ENCODE data around the gene ACOT7. TPM values are rescaled to one million over a fixed set of nuclear protein-coding genes. Genes with fewer than 3 reads are reported as not detected.

Gene ACOT7, protein sequence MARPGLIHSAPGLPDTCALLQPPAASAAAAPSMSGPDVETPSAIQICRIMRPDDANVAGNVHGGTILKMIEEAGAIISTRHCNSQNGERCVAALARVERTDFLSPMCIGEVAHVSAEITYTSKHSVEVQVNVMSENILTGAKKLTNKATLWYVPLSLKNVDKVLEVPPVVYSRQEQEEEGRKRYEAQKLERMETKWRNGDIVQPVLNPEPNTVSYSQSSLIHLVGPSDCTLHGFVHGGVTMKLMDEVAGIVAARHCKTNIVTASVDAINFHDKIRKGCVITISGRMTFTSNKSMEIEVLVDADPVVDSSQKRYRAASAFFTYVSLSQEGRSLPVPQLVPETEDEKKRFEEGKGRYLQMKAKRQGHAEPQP
- total RNA-seq (2014; rRNA removed; shearing (Covaris generic)) = 166 and 192 TPM in 2 replicates

DNA sequence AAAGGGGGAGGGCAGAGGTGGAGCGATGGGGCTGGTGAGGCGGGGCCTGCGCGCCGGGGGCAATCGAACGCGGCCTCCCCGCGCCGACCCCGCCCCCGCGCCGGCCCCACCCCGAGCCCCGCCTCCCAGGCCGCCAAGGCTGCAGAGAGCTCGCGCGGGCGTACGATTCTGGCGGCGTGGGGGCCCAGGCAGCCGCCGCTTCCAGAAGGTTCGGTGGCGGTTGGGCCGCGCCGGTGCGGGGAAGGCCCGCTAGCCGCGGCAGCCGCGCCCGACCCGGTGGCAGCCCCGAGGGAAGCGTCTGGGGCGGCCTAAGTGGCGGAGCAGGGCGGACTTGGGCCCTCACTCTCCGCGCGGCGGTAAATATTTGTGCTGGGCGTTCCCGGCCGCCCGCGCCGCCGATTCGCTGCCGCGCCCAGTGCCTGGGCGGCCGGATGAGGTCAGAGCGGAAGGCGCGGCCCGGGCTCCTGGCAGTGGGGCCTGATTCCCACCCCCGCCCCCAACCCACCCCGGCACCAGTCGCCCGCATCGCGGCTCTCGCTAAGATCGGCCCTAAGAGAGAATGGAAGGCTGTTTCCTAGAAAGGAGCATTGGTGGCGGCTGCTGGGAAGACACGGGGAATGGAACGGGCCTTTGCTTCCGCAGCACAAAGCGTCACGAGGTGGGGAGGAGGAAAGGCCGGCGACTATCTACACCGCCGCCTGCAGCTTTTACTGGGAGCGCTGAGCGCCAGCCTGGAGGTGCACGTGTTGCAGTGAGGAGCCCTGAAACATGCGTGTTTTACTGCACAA lies at the start of gene ACOT7:
TSS of gene ACOT7 (minus strand) at position 368 of the 788 bp plus-strand sequence. CDS start 368 bp downstream, outside the sequence.

DNA sequence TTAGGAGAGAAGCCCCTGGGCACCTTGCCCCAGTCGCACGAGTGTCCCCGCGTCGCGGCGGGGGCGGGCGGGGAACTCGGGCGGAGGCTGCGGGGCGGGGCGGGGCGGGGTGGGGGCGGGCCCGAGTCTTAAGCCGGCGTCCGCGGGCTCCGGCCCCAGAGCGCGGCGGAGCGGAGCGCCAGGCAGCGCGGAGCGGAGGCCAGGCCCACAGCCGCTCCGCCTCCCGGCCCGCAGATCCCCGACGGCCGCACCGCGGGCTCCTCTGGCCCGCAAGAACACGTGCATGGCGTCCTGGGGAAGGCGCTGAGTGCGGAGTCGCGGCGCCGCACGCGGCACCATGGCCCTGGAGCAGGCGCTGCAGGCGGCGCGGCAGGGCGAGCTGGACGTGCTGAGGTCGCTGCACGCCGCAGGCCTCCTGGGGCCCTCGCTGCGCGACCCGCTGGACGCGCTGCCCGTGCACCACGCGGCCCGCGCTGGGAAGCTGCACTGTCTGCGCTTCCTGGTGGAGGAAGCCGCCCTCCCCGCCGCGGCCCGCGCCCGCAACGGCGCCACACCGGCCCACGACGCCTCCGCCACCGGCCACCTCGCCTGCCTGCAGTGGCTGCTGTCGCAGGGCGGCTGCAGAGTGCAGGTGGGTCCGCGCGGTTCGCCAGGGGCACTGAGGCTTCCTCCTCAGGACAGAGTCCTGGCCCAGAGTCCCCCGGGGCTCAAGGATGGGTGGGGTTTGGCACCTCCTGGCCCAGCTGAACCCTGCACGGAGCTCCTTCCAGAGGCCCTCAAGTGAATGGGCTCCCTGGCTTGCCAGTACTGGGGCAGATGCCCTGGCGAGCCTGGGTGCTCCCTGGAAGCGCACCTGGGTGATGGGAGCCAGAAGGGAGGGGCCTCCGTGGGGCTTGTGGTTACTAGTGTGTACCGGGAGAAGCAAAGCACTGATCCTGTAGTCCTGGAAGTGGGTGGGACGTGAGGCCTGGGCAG lies 31.3 kb upstream of the ACOT7 start, which contains the start of gene ESPN:
TSS of gene ESPN (plus strand) at position 158 of the 975 bp plus-strand sequence. CDS start at position 338, 180 bp downstream.

DNA sequence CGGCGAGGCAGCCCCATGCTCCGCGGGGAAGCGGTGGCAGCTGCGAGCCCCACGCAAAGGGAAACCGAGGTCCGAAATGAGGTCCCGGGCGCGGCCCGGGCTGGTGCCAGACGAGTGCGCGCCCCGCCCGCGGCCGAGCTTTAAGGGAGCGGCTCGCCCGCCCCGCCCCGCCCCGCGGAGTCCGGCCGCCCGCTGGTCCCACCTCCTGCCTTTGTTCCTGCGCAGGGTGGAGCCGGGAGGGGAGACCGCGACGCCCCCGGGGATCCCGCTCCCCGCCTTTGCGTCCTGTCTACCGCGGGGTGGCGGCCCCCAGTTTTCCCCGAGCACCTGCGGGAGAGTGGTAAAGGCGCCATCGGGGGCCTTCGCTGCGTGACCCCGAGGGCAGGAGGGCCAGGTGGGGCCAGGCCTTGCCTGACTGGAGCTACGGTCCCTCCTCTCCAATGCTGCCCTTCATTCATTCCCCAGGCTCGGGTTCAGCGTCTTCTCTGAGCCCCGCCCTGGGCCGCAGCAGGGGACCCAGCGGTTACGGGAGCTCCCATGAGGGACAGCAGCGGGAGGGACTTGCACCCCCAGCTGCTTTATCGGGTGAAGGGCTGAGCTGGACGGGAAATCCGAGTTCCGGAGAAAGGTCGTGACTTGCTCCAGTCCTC lies 26.4 kb upstream of the ACOT7 start, which contains the start of gene HES2:
TSS of gene HES2 (minus strand) at position 116 of the 650 bp plus-strand sequence. CDS start at position 17, 99 bp downstream.

DNA sequence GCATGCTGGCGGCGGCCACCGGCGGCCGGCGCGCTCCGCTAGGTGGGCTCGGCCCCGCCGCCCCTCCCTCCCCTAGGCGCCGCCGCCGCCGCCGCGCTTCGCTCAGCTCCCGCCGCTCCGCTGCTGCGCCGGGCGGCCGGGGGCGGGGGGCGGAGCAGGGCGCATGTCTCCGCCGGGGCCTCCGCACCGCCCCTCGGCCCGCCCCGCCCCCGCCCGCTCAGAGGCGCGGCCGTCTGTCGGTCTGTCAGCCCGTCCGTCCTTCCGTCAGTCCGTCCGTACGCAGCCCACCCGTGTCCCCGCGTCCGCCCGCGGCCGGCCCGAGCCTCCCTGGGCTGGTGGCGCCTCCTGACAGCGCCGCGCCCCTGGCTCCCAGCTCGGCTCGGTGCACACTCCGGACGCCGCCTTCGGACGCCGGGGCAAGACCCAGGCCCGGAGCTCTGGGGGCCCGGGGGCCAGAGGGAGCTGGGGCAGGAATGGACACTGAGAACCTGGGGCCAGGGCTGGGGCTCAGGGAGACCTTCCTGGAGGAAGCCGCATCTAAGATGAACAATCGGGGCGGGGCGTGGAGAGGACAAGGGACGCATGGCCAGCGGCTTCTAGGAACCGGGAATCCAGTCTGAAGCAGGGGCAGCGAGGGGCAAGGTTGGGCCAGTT lies 132.5 kb downstream of the ACOT7 start, which contains the start of gene GPR153:
TSS of gene GPR153 (minus strand) at position 138 of the 654 bp plus-strand sequence. CDS start 6,193 bp downstream, outside the sequence.

DNA sequence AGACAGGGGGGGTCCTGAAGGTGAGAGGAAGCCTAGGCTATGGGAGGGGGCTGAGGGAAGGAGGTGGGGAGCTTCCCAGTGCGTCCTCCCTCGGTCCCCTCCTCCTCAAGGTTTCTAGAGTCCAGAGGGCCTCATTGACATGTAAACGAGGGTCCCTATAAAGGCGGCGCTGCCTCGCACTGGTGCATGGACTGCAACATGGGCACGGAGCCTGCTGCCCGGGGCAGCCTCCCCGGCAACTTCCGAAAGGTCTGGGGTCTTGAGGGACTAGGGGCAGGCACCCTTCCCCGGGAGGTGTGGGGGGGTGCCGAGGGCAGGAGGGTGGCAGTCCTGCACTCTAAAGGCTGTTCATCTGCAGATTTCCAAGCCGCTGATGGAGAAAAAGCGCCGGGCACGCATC lies 149.6 kb downstream of the ACOT7 start, which contains the start of gene HES3:
TSS of gene HES3 (plus strand) at position 187 of the 400 bp plus-strand sequence. CDS start at position 374, 187 bp downstream.

Small RNA genes lying within 50 kb of the gene (small RNA-seq; reads per million reads assigned to genes)
- not detected for gene MIR4252

Other genes with a start within 250 kb of the ACOT7 start
- 0.24 and 0.38 TPM in 2 replicates for gene CHD5, start 213.4 kb downstream of the ACOT7 start, total RNA-seq (2014; rRNA removed; shearing (Covaris generic))
- 247 and 271 TPM in 2 replicates for gene RPL22, start 194.2 kb downstream of the ACOT7 start, total RNA-seq (2014; rRNA removed; shearing (Covaris generic))
- 11.7 and 19.2 TPM in 2 replicates for gene RNF207, start 187.6 kb downstream of the ACOT7 start, total RNA-seq (2014; rRNA removed; shearing (Covaris generic))
- gene ICMT, start 157.8 kb downstream of the ACOT7 start, total RNA-seq (2014; rRNA removed; shearing (Covaris generic)) = 48.7 and 49.2 TPM in 2 replicates
- gene HES3, start 149.6 kb downstream of the ACOT7 start, total RNA-seq (2014; rRNA removed; shearing (Covaris generic)) = not detected in 2 replicates
- 26.1 and 29.0 TPM in 2 replicates for gene GPR153, start 132.7 kb downstream of the ACOT7 start, total RNA-seq (2014; rRNA removed; shearing (Covaris generic))
- gene HES2, start 26.2 kb upstream of the ACOT7 start, total RNA-seq (2014; rRNA removed; shearing (Covaris generic)) = 0.68 and 2.0 TPM in 2 replicates
- 12.2 and 15.3 TPM in 2 replicates for gene ESPN, start 31.0 kb upstream of the ACOT7 start, total RNA-seq (2014; rRNA removed; shearing (Covaris generic))
- 28.0 and 28.6 TPM in 2 replicates for gene TNFRSF25, start 72.4 kb upstream of the ACOT7 start, total RNA-seq (2014; rRNA removed; shearing (Covaris generic))
- 39.9 and 40.2 TPM in 2 replicates for gene PLEKHG5, start 97.9 kb upstream of the ACOT7 start, total RNA-seq (2014; rRNA removed; shearing (Covaris generic))
- 27.9 and 31.2 TPM in 2 replicates for gene NOL9, start 160.7 kb upstream of the ACOT7 start, total RNA-seq (2014; rRNA removed; shearing (Covaris generic))
- gene TAS1R1, start 161.5 kb upstream of the ACOT7 start, total RNA-seq (2014; rRNA removed; shearing (Covaris generic)) = 0.04 TPM in 1 of 2 replicates, not detected in the other
- 20.4 and 23.1 TPM in 2 replicates for gene ZBTB48, start 186.2 kb upstream of the ACOT7 start, total RNA-seq (2014; rRNA removed; shearing (Covaris generic))
- gene KLHL21, start 209.1 kb upstream of the ACOT7 start, total RNA-seq (2014; rRNA removed; shearing (Covaris generic)) = 121 and 127 TPM in 2 replicates
- 9.2 and 11.1 TPM in 2 replicates for gene PHF13, start 220.0 kb upstream of the ACOT7 start, total RNA-seq (2014; rRNA removed; shearing (Covaris generic))
- 30.5 and 30.7 TPM in 2 replicates for gene THAP3, start 231.1 kb upstream of the ACOT7 start, total RNA-seq (2014; rRNA removed; shearing (Covaris generic))